ENCODE results near the gene SFN. TPM values are rescaled to one million over a fixed set of nuclear protein-coding genes. Genes with fewer than 3 reads are reported as not detected.

The SFN gene
- total and polyA plus RNA-seq, 2 of the 4 experiments (the other 2 are of a cell fraction) = 0.18 to 0.34 TPM

GRCh38 chr1:26839779-26840178 is 23.2 kb upstream of the SFN start:
- Histone ChIP-seq H3K18ac (ENCODE audit: low read depth, low read length) (no peak overlapping the region), H2BK20ac (ENCODE audit: low read depth, low read length) (no peak overlapping the region), H4K5ac (ENCODE audit: low read depth, low read length) (no peak overlapping the region), H3K23ac (ENCODE audit: low read depth, low read length) (no peak overlapping the region), H3K36me3 (ENCODE audit: control insufficient read depth, insufficient read depth, low read length) (peaks cover 38% of the 10 kb centered on the region), H3K4me1 (ENCODE audit: control insufficient read depth, insufficient read depth, low read length) (no peaks in the 10 kb centered on the region), H2AK9ac (replicated peaks; ENCODE audit: low read depth, low read length, poor library complexity) (no peak overlapping the region), H3K27me3 (ENCODE audit: control insufficient read depth, insufficient read depth, low read length) (no peaks in the 10 kb centered on the region), H3K4ac (ENCODE audit: low read depth, low read length) (no peak overlapping the region), H4K20me1 (ENCODE audit: insufficient read depth, low read length) (no peaks in the 10 kb centered on the region), H3K4me2 (ENCODE audit: low read depth, low read length) (no peak overlapping the region), H3K9ac (ENCODE audit: low read depth, low read length) (no peak overlapping the region), H3K79me1 (ENCODE audit: low read depth in 1 of 2, low read length in 2 of 2) (peaks cover 12 to 23% of the 10 kb centered on the region in 2 experiments; a peak in 3 of 4 replicates), H4K8ac (ENCODE audit: low read depth in 2 of 2, low read length in 2 of 2) (no peak overlapping the region), H3K14ac (replicated peaks; ENCODE audit: low read depth, low read length) (no peak overlapping the region), H2AK5ac (ENCODE audit: low read depth, low read length) (no peak overlapping the region), H3K9me3 (ENCODE audit: control insufficient read depth, insufficient read depth, low read length) (no peaks in the 10 kb centered on the region), H2BK15ac (ENCODE audit: low read depth, low read length) (no peak overlapping the region), H2AFZ (replicated peaks; ENCODE audit: low read length, poor library complexity) (no peak overlapping the region), H3K9me1 (ENCODE audit: insufficient read depth, low read length) (0 out of 2 replicates have a peak, but pooled peaks cover 3% of the 10 kb centered on the region), H3K27ac (ENCODE audit: insufficient read depth, low read length) (no peak overlapping the region), H4K91ac (ENCODE audit: insufficient read depth, low read depth, low read length) (no peak overlapping the region), H3K4me3 (ENCODE audit: insufficient read depth, low read depth, low read length) (no peak overlapping the region), H2BK5ac (ENCODE audit: low read depth, low read length, poor library complexity, severe bottlenecking) (no peak overlapping the region), H3K56ac (ENCODE audit: extremely low read depth, insufficient read depth, low read length) (no peak overlapping the region), H2BK120ac (ENCODE audit: low read depth, low read length) (no peak overlapping the region)
- TF ChIP-seq MAZ (IDR thresholded peaks at IDR 0.05; ENCODE audit: borderline replicate concordance, low read depth, low read length) = no peak
- TF ChIP-seq, protein P1, sequence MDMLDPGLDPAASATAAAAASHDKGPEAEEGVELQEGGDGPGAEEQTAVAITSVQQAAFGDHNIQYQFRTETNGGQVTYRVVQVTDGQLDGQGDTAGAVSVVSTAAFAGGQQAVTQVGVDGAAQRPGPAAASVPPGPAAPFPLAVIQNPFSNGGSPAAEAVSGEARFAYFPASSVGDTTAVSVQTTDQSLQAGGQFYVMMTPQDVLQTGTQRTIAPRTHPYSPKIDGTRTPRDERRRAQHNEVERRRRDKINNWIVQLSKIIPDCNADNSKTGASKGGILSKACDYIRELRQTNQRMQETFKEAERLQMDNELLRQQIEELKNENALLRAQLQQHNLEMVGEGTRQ (IDR thresholded peaks at IDR 0.05; ENCODE audit: low read depth, low read length) = no peak
- TF ChIP-seq, protein P2, sequence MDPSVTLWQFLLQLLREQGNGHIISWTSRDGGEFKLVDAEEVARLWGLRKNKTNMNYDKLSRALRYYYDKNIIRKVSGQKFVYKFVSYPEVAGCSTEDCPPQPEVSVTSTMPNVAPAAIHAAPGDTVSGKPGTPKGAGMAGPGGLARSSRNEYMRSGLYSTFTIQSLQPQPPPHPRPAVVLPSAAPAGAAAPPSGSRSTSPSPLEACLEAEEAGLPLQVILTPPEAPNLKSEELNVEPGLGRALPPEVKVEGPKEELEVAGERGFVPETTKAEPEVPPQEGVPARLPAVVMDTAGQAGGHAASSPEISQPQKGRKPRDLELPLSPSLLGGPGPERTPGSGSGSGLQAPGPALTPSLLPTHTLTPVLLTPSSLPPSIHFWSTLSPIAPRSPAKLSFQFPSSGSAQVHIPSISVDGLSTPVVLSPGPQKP (IDR thresholded peaks at IDR 0.05; ENCODE audit: borderline replicate concordance, low read depth, low read length) = no peak
- TF ChIP-seq, protein P3, sequence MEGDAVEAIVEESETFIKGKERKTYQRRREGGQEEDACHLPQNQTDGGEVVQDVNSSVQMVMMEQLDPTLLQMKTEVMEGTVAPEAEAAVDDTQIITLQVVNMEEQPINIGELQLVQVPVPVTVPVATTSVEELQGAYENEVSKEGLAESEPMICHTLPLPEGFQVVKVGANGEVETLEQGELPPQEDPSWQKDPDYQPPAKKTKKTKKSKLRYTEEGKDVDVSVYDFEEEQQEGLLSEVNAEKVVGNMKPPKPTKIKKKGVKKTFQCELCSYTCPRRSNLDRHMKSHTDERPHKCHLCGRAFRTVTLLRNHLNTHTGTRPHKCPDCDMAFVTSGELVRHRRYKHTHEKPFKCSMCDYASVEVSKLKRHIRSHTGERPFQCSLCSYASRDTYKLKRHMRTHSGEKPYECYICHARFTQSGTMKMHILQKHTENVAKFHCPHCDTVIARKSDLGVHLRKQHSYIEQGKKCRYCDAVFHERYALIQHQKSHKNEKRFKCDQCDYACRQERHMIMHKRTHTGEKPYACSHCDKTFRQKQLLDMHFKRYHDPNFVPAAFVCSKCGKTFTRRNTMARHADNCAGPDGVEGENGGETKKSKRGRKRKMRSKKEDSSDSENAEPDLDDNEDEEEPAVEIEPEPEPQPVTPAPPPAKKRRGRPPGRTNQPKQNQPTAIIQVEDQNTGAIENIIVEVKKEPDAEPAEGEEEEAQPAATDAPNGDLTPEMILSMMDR (conservative IDR thresholded peaks at IDR 0.05; ENCODE audit: low read depth, low read length) = no peak
- TF ChIP-seq MXI1 (IDR thresholded peaks at IDR 0.05; ENCODE audit: borderline replicate concordance, low read depth, low read length) = no peak
- ChIA-PET CTCF (no interaction called here), POLR2A (ENCODE audit: unreplicated experiment) (no interaction called here)
- WGBS, 2 experiments (ENCODE audit: extremely low coverage in 2 of 2, insufficient read length in 1 of 2) = 75% methylated on average over 2 of the region's 6 CpGs; no CpG with 5 or more reads in 1 of the 2 experiments
- no peak for ATAC-seq (ENCODE audit: low read depth)
- no TSS peak for BruUV-seq (replicated peaks)
- intact Hi-C loops (cut with micrococcal nuclease) = no loop called here
- no peak for DNase-seq
- dilution Hi-C loops (cut with HindIII; ENCODE audit: low sequenced_read_pairs, unreplicated experiment) = no loop called here
- in situ Hi-C loops (cut with MboI; ENCODE audit: low sequenced_read_pairs) = no loop called here
